Keratinocyte (primary cell): ENCODE measurements around the gene NUP205.

Experiments
- CTCF ChIP-seq, 3 experiments: IDR thresholded peaks in 1 of 3; conservative IDR thresholded peaks in 1 of 3; optimal IDR thresholded peaks in 1 of 3; 2 replicates in 2 of 3; 3 replicates in 1 of 3; pipeline versions ENCODE3 to v1.5.1; 2011; ENCODE audit warnings: low read length in 3 of 3, mild to moderate bottlenecking in 3 of 3, moderate library complexity in 2 of 3, control low read depth in 1 of 3, inconsistent platforms in 1 of 3; ENCODE audit not compliant: insufficient read depth in 2 of 3; ENCODE audit errors: extremely low read depth in 1 of 3
- EZH2 ChIP-seq: IDR thresholded peaks from one replicate; pipeline ENCODE4 v1.6.1; 2012; ENCODE audit warnings: inconsistent platforms, mild to moderate bottlenecking, low read length, moderate library complexity

GRCh38 chr7:135664046-135664589 is 106.4 kb downstream of the NUP205 start:
- TF ChIP-seq EZH2 (no peak), CTCF (optimal IDR thresholded peaks at IDR 0.05 in 1 of 3, IDR thresholded peaks at IDR 0.05 in 1 of 3, conservative IDR thresholded peaks at IDR 0.05 in 1 of 3; ENCODE audit: extremely low read depth in 1 of 3, insufficient read depth in 2 of 3, low read length in 3 of 3) (no peak)
